Trophoblast cell (in vitro differentiated cells and primary cell): ENCODE measurements around the gene SLC29A3.
A peak's percentile ranks its signal among the peaks of the same experiment; 100 is the strongest.

Experiments
- DNase-seq, 2 donors: peaks; one replicate each; pipeline ENCODE4 v3.0.0-alpha.2; 2016
- H2AFZ ChIP-seq: 2 replicates; pipeline ENCODE4 v1.6.1; 2013; ENCODE audit warnings: low read length, moderate library complexity, mild to moderate bottlenecking; ENCODE audit not compliant: insufficient read depth, poor library complexity
- H2AK5ac ChIP-seq: 2 replicates; pipeline ENCODE4 v1.6.1; 2013; ENCODE audit warnings: mild to moderate bottlenecking, low read length
- H2BK120ac ChIP-seq: 2 replicates; pipeline ENCODE4 v1.6.1; 2013; ENCODE audit warnings: low read length, mild to moderate bottlenecking, moderate library complexity; ENCODE audit not compliant: insufficient read depth, poor library complexity
- H2BK12ac ChIP-seq: 2 replicates; pipeline ENCODE4 v1.6.1; 2013; ENCODE audit warnings: mild to moderate bottlenecking, low read length, moderate library complexity
- H2BK5ac ChIP-seq: 2 replicates; pipeline ENCODE4 v1.6.1; 2013; ENCODE audit warnings: low read length, low read depth, moderate library complexity, mild to moderate bottlenecking; ENCODE audit not compliant: poor library complexity
- H3K14ac ChIP-seq: 2 replicates; pipeline ENCODE4 v1.6.1; 2013; ENCODE audit warnings: mild to moderate bottlenecking, low read length
- H3K18ac ChIP-seq: 2 replicates; pipeline ENCODE4 v1.6.1; 2013; ENCODE audit warnings: mild to moderate bottlenecking, low read length
- H3K23ac ChIP-seq: 2 replicates; pipeline ENCODE4 v1.6.1; 2013; ENCODE audit warnings: low read length
- H3K27ac ChIP-seq: 2 replicates; pipeline ENCODE4 v1.5.1; 2013; ENCODE audit warnings: low read depth, mild to moderate bottlenecking, inconsistent platforms, low read length, moderate library complexity
- H3K27me3 ChIP-seq: 2 replicates; pipeline ENCODE4 v1.6.1; 2013; ENCODE audit warnings: inconsistent platforms, mild to moderate bottlenecking, low read length, moderate library complexity; ENCODE audit not compliant: insufficient read depth
- H3K36me3 ChIP-seq, 2 experiments: 1 replicate in 1 of 2; 2 replicates in 1 of 2; pipeline ENCODE4 v1.6.1; 2013; ENCODE audit warnings: low read length in 2 of 2, mild to moderate bottlenecking in 2 of 2, moderate library complexity in 1 of 2; ENCODE audit not compliant: insufficient read depth in 2 of 2, control insufficient read depth in 1 of 2
- H3K4ac ChIP-seq: 2 replicates; pipeline ENCODE4 v1.6.1; 2013; ENCODE audit warnings: low read depth, mild to moderate bottlenecking, low read length, moderate library complexity
- H3K4me1 ChIP-seq, 2 experiments: 1 replicate in 1 of 2; 2 replicates in 1 of 2; pipeline ENCODE4 v1.6.1; 2013; ENCODE audit warnings: low read length in 2 of 2, mild to moderate bottlenecking in 2 of 2, moderate library complexity in 1 of 2; ENCODE audit not compliant: insufficient read depth in 2 of 2, control insufficient read depth in 1 of 2
- H3K4me2 ChIP-seq: 2 replicates; pipeline ENCODE4 v1.6.1; 2013; ENCODE audit warnings: inconsistent platforms, mild to moderate bottlenecking, low read length, moderate library complexity
- H3K4me3 ChIP-seq: 2 replicates; pipeline ENCODE4 v1.5.1; 2013; ENCODE audit warnings: mild to moderate bottlenecking, low read depth, low read length, inconsistent platforms
- H3K79me1 ChIP-seq: one replicate; pipeline ENCODE4 v1.6.1; 2013; ENCODE audit warnings: low read length
- H3K79me2 ChIP-seq: 2 replicates; pipeline ENCODE4 v1.6.1; 2013; ENCODE audit warnings: low read length, mild to moderate bottlenecking; ENCODE audit not compliant: control insufficient read depth, insufficient read depth, poor library complexity
- H3K9ac ChIP-seq: 2 replicates; pipeline ENCODE4 v1.6.1; 2013; ENCODE audit warnings: mild to moderate bottlenecking, low read length
- H3K9me3 ChIP-seq: 2 replicates; pipeline ENCODE4 v1.6.1; 2013; ENCODE audit warnings: low read depth, mild to moderate bottlenecking, control low read depth, inconsistent platforms, low read length; ENCODE audit not compliant: insufficient read depth
- H4K12ac ChIP-seq: 2 replicates; pipeline ENCODE4 v1.6.1; 2013; ENCODE audit warnings: low read depth, mild to moderate bottlenecking, low read length, moderate library complexity
- H4K8ac ChIP-seq: 2 replicates; pipeline ENCODE4 v1.6.1; 2013; ENCODE audit warnings: low read depth, mild to moderate bottlenecking, low read length, moderate library complexity
- H4K91ac ChIP-seq: one replicate; pipeline ENCODE4 v1.6.1; 2013; ENCODE audit warnings: low read depth, mild to moderate bottlenecking, low read length, moderate library complexity
- WGBS: extraction: QIAGEN DNeasy Blood & Tissue Kit; methylation state at CpG from one replicate; pipeline ENCODE4 v1.1.7; 2013; ENCODE audit warnings: missing lambda C conversion rate; ENCODE audit not compliant: insufficient read length, insufficient coverage; ENCODE audit errors: extremely low coverage; 5-methylcytosine and 5-hydroxymethylcytosine counted together

SLC29A3 gene

GRCh38 chr10:71288461-71288860 is 30.6 kb upstream of the SLC29A3 start:
- no peak overlapping the region for H3K4me2 ChIP-seq

GRCh38 chr10:71289421-71290130 is 29.5 kb upstream of the SLC29A3 start:
- Histone ChIP-seq H3K14ac (no peak overlapping the region), H3K79me2 (no peaks in the 10 kb centered on the region), H3K4me2 (no peak overlapping the region), H3K9me3 (peaks cover 4% of the 10 kb centered on the region), H3K27me3 (no peaks in the 10 kb centered on the region), H4K8ac (no peak overlapping the region), H3K4me1 (no peaks in the 10 kb centered on the region), H3K36me3 (peaks cover 94 to 97% of the 10 kb centered on the region in 2 experiments), H3K23ac (no peak overlapping the region), H3K79me1 (no peaks in the 10 kb centered on the region), H3K18ac (no peak overlapping the region), H4K91ac (no peak overlapping the region), H3K27ac (no peak overlapping the region), H3K4ac (no peak overlapping the region), H3K4me3 (no peak overlapping the region), H4K12ac (no peak overlapping the region), H2BK12ac (no peak overlapping the region), H2AFZ (no peak overlapping the region), H2AK5ac (no peak overlapping the region), H2BK120ac (no peak overlapping the region), H2BK5ac (no peak overlapping the region), H3K9ac (no peak overlapping the region)
- no peak for DNase-seq
- no CpG with 5 or more reads among the region's 12 CpGs for WGBS

More at GRCh38 chr10:71288461-71288860, 30.6 kb upstream of the SLC29A3 start:
- H3K79me1 ChIP-seq = no peaks in the 10 kb centered on the region
- no peak for DNase-seq
- no peak overlapping the region for H3K23ac ChIP-seq
- no peak overlapping the region for H3K4ac ChIP-seq
- H3K27ac ChIP-seq = no peak overlapping the region
- peaks cover 94 to 96% of the 10 kb centered on the region in 2 experiments for H3K36me3 ChIP-seq
- H4K12ac ChIP-seq = no peak overlapping the region
- no peak overlapping the region for H3K9ac ChIP-seq
- H3K18ac ChIP-seq = no peak overlapping the region
- no CpG with 5 or more reads among the region's 15 CpGs for WGBS
- H2BK120ac ChIP-seq = no peak overlapping the region
- H2BK12ac ChIP-seq = no peak overlapping the region
- no peak overlapping the region for H2AK5ac ChIP-seq
- no peaks in the 10 kb centered on the region for H3K27me3 ChIP-seq
- H3K9me3 ChIP-seq = peaks cover 4% of the 10 kb centered on the region
- no peak overlapping the region for H2BK5ac ChIP-seq
- H2AFZ ChIP-seq = no peak overlapping the region
- no peak overlapping the region for H4K8ac ChIP-seq
- peak overlapping the region; percentile 18 for H3K4me3 ChIP-seq
- H3K14ac ChIP-seq = no peak overlapping the region
- no peak overlapping the region for H4K91ac ChIP-seq
- H3K79me2 ChIP-seq = no peaks in the 10 kb centered on the region
- H3K4me1 ChIP-seq = no peaks in the 10 kb centered on the region

GRCh38 chr10:71290331-71290730 is 28.7 kb upstream of the SLC29A3 start:
- Histone ChIP-seq H3K18ac (no peak overlapping the region), H2AFZ (no peak overlapping the region), H3K9me3 (peaks cover 2% of the 10 kb centered on the region), H3K79me1 (no peaks in the 10 kb centered on the region), H4K91ac (no peak overlapping the region), H3K4ac (no peak overlapping the region), H3K27me3 (no peaks in the 10 kb centered on the region), H3K4me1 (no peaks in the 10 kb centered on the region), H3K23ac (no peak overlapping the region), H3K9ac (no peak overlapping the region), H2BK12ac (no peak overlapping the region), H3K36me3 (peaks cover 92 to 96% of the 10 kb centered on the region in 2 experiments), H2BK120ac (no peak overlapping the region), H4K12ac (no peak overlapping the region), H3K27ac (no peak overlapping the region), H4K8ac (no peak overlapping the region), H3K14ac (no peak overlapping the region), H3K4me2 (no peak overlapping the region), H3K79me2 (no peaks in the 10 kb centered on the region), H2AK5ac (no peak overlapping the region), H3K4me3 (no peak overlapping the region), H2BK5ac (no peak overlapping the region)
- no peak for DNase-seq
- no CpG with 5 or more reads among the region's 3 CpGs for WGBS

GRCh38 chr10:71290806-71291527 is 28.1 kb upstream of the SLC29A3 start:
- H4K12ac ChIP-seq = no peak overlapping the region
- no CpG with 5 or more reads among the region's 26 CpGs for WGBS
- no peaks in the 10 kb centered on the region for H3K79me2 ChIP-seq
- no peak overlapping the region for H2BK5ac ChIP-seq
- peaks cover 2% of the 10 kb centered on the region for H3K9me3 ChIP-seq
- no peaks in the 10 kb centered on the region for H3K27me3 ChIP-seq
- DNase-seq = no peak
- H3K27ac ChIP-seq = no peak overlapping the region
- no peak overlapping the region for H4K8ac ChIP-seq
- no peak overlapping the region for H2AK5ac ChIP-seq
- H2BK120ac ChIP-seq = no peak overlapping the region
- H3K23ac ChIP-seq = no peak overlapping the region
- no peak overlapping the region for H3K4ac ChIP-seq
- H3K4me3 ChIP-seq = no peak overlapping the region
- H3K14ac ChIP-seq = no peak overlapping the region
- no peak overlapping the region for H2BK12ac ChIP-seq
- no peaks in the 10 kb centered on the region for H3K79me1 ChIP-seq
- H3K18ac ChIP-seq = no peak overlapping the region
- H3K36me3 ChIP-seq = peaks cover 91 to 95% of the 10 kb centered on the region in 2 experiments
- no peak overlapping the region for H3K9ac ChIP-seq
- H4K91ac ChIP-seq = no peak overlapping the region
- no peaks in the 10 kb centered on the region for H3K4me1 ChIP-seq
- no peak overlapping the region for H2AFZ ChIP-seq
- H3K4me2 ChIP-seq = no peak overlapping the region
